ENCODE data around the gene PLEKHA8. TPM values are rescaled to one million over a fixed set of nuclear protein-coding genes. Genes with fewer than 3 reads are reported as not detected.

Gene PLEKHA8
- total and polyA plus RNA-seq, 2 of the 8 experiments (the other 6 are each of a cell fraction or from before 2014, with no cell fraction given) = 10.7 to 44.0 TPM

- H2BK5ac ChIP-seq (ENCODE audit: low read depth, low read length) = no peak overlapping the region
- H4K5ac ChIP-seq (ENCODE audit: insufficient read length, low read depth, low read length) = no peak overlapping the region
- no peak overlapping the region for H3K4me3 ChIP-seq (ENCODE audit: extremely low read depth in 1 of 4, insufficient read depth in 2 of 4, low read depth in 3 of 4, low read length in 4 of 4)
- TF ChIP-seq PHF8 (conservative IDR thresholded peaks at IDR 0.05; ENCODE audit: low read depth, low read length) = no peak
- no peaks in the 10 kb centered on the region for H3K79me1 ChIP-seq (ENCODE audit: low read depth, low read length)
- CTCF ChIA-PET (ENCODE audit: partially characterized antibody) = interaction anchor here (0.6 kb wide), 1 partner anchor 98 kb away, joined by 4 read pairs; no protein-coding TSS in a partner anchor
- peaks cover 0 to 3% (median 0%) of the 10 kb centered on the region in 4 experiments; a peak in 1 of 8 replicates for H3K36me3 ChIP-seq (ENCODE audit: control insufficient read depth in 2 of 4, insufficient read depth in 4 of 4, low read length in 3 of 4)
- H3K9ac ChIP-seq (replicated peaks in 1 of 4; ENCODE audit: extremely low read depth in 1 of 4, low read depth in 3 of 4, low read length in 3 of 4) = no peak overlapping the region
- FAIRE-seq = no peak
- no peak overlapping the region for H4K91ac ChIP-seq (replicated peaks; ENCODE audit: insufficient read length, low read length)
- no peaks in the 10 kb centered on the region for H3K9me3 ChIP-seq (ENCODE audit: insufficient read depth in 2 of 2, low read depth in 1 of 2, low read length in 1 of 2)
- no peak overlapping the region for H3K27ac ChIP-seq (ENCODE audit: low read depth, low read length)
- no peak for DNase-seq (ENCODE audit: low read depth in 1 of 2, low spot score in 2 of 2)
- no peak overlapping the region for H3K14ac ChIP-seq (ENCODE audit: insufficient read length)
- H3K27me3 ChIP-seq (replicated peaks in 1 of 4; ENCODE audit: control insufficient read depth in 3 of 4, extremely low read depth in 1 of 4, insufficient read depth in 3 of 4, low read length in 3 of 4) = no peaks in the 10 kb centered on the region
- H2BK20ac ChIP-seq (ENCODE audit: low read length) = no peak overlapping the region
- H3K23ac ChIP-seq (ENCODE audit: insufficient read length) = no peak overlapping the region
- H3K56ac ChIP-seq (replicated peaks; ENCODE audit: insufficient read length, low read depth, low read length) = no peak overlapping the region
- no peak overlapping the region for H2BK12ac ChIP-seq (ENCODE audit: low read depth, low read length)
- H3K18ac ChIP-seq (ENCODE audit: extremely low read depth, low read length) = no peak overlapping the region
- no peak overlapping the region for H2AK5ac ChIP-seq (ENCODE audit: low read depth, low read length)
- peaks cover 0 to 35% of the 10 kb centered on the region in 2 experiments; a peak in 2 of 4 replicates for H3K79me2 ChIP-seq (ENCODE audit: control insufficient read depth in 1 of 2, insufficient read depth in 2 of 2, low read length in 2 of 2)
- H4K8ac ChIP-seq (ENCODE audit: extremely low read depth, insufficient read depth, low read length) = no peak overlapping the region
- peaks cover 0 to 2% of the 10 kb centered on the region in 2 experiments for H4K20me1 ChIP-seq (replicated peaks in 1 of 2; ENCODE audit: control insufficient read depth in 1 of 2, insufficient read depth in 2 of 2, low read length in 2 of 2)
- H2BK15ac ChIP-seq (ENCODE audit: low read length) = no peak overlapping the region
- H3K23me2 ChIP-seq (ENCODE audit: low read depth, low read length) = peaks cover 11% of the 10 kb centered on the region
- H3K4me1 ChIP-seq (replicated peaks in 1 of 4; ENCODE audit: control insufficient read depth in 3 of 4, insufficient read depth in 4 of 4, low read length in 3 of 4) = peaks cover 0 to 4% (median 1%) of the 10 kb centered on the region in 4 experiments; a peak in 1 of 7 replicates
- H2AFZ ChIP-seq (ENCODE audit: low read length) = no peak overlapping the region
- WGBS, 2 experiments (ENCODE audit: extremely low coverage in 1 of 2, insufficient coverage in 1 of 2, insufficient read length in 1 of 2, insufficient replicate concordance in 2 of 2, low coverage in 1 of 2, low lambda C conversion rate in 2 of 2, missing lambda C conversion rate in 1 of 2) = 88% methylated on average over 6 of the region's 6 CpGs; no CpG with 5 or more reads in 1 of the 2 experiments
- POLR2A ChIA-PET (ENCODE audit: partially characterized antibody) = no interaction called here
- no peak overlapping the region for H2BK120ac ChIP-seq (replicated peaks; ENCODE audit: low read depth, low read length)
- no peak overlapping the region for H3K4ac ChIP-seq (replicated peaks; ENCODE audit: insufficient read length, low read depth, low read length)
- no peak overlapping the region; a peak in 1 of 4 replicates for H3K4me2 ChIP-seq (ENCODE audit: insufficient read depth in 1 of 2, low read depth in 2 of 2, low read length in 2 of 2)
These were observed 4.7 kb upstream of the PLEKHA8 start for GRCh38 chr7:30023524-30023923.
